Measurements from ENCODE around the gene KCNN2.

- no peak for TF ChIP-seq CTCF (IDR thresholded peaks at IDR 0.05 in 4 of 5, conservative IDR thresholded peaks at IDR 0.05 in 1 of 5)
- TF ChIP-seq POLR2A (IDR thresholded peaks at IDR 0.05) = no peak
Measured at GRCh38 chr5:114339108-114339507, 22.8 kb upstream of the KCNN2 start.
